Endodermal cell (in vitro differentiated cells): ENCODE results near the gene KCNAB2. TPM values are rescaled to one million over a fixed set of nuclear protein-coding genes. Genes with fewer than 3 reads are reported as not detected.

Experiments used
- DNase-seq: peaks from one replicate; pipeline ENCODE4 v3.0.0-alpha.2; 2017
- H3K27ac ChIP-seq: 2 replicates; pipeline ENCODE4 v1.5.1; 2013; ENCODE audit warnings: mild to moderate bottlenecking, low read depth, low read length, moderate library complexity
- H3K27me3 ChIP-seq: 2 replicates; pipeline ENCODE4 v1.6.1; 2013; ENCODE audit warnings: mild to moderate bottlenecking, low read length, moderate library complexity; ENCODE audit not compliant: insufficient read depth, control insufficient read depth, poor library complexity, severe bottlenecking
- H3K36me3 ChIP-seq: 2 replicates; pipeline ENCODE4 v1.7.0; 2013; ENCODE audit warnings: mild to moderate bottlenecking, low read length, moderate library complexity; ENCODE audit not compliant: control insufficient read depth, insufficient read depth
- H3K4me1 ChIP-seq: one replicate; pipeline ENCODE4 v1.7.0; 2013; ENCODE audit warnings: low read length; ENCODE audit not compliant: control insufficient read depth, insufficient read depth
- H3K4me3 ChIP-seq: 2 replicates; pipeline ENCODE4 v1.5.1; 2013; ENCODE audit warnings: mild to moderate bottlenecking, low read length, moderate library complexity
- H3K9ac ChIP-seq: 2 replicates; pipeline ENCODE4 v1.6.1; 2013; ENCODE audit warnings: mild to moderate bottlenecking, low read length, moderate library complexity; ENCODE audit not compliant: poor library complexity, severe bottlenecking; ENCODE audit errors: extremely low read depth
- H3K9me3 ChIP-seq: 2 replicates; pipeline ENCODE4 v1.6.1; 2013; ENCODE audit warnings: mild to moderate bottlenecking, low read length, moderate library complexity; ENCODE audit not compliant: control insufficient read depth
- H3K27ac Mint-ChIP-seq: 2 replicates; pipeline ENCODE4 v1.8.0; 2020; ENCODE audit warnings: mixed read lengths
- H3K27me3 Mint-ChIP-seq: 2 replicates; pipeline ENCODE4 v1.8.0; 2021; ENCODE audit warnings: mild to moderate bottlenecking, mixed read lengths; ENCODE audit not compliant: insufficient read depth
- H3K36me3 Mint-ChIP-seq: 2 replicates; pipeline ENCODE4 v1.8.0; 2020; ENCODE audit warnings: low read depth, mixed read lengths
- H3K4me1 Mint-ChIP-seq: 2 replicates; pipeline ENCODE4 v1.8.0; 2020; ENCODE audit warnings: mixed read lengths
- H3K4me3 Mint-ChIP-seq: 2 replicates; pipeline ENCODE4 v1.8.0; 2020; ENCODE audit warnings: mild to moderate bottlenecking, moderate library complexity, mixed read lengths
- H3K9me3 Mint-ChIP-seq: 2 replicates; pipeline ENCODE4 v1.8.0; 2020; ENCODE audit warnings: mild to moderate bottlenecking, mixed read lengths
- CTCF ChIP-seq: fragments of 200-600 bp; sonication (generic); conservative IDR thresholded peaks from 2 replicates; pipeline ENCODE4 v1.5.0; 2021; ENCODE audit warnings: antibody characterized with exemption, mild to moderate bottlenecking
- whole genome bisulfite sequencing, 2 experiments: methylation state at CpG; one replicate each; pipeline versions ENCODE4 v1.1.5 to v1.1.7; 2013; ENCODE audit warnings: missing lambda C conversion rate in 2 of 2, mixed read lengths in 1 of 2; ENCODE audit not compliant: insufficient coverage in 1 of 2, insufficient read length in 1 of 2; 5-methylcytosine and 5-hydroxymethylcytosine counted together
- total RNA-seq, 2 donors: library from RNA; stranded (reverse); fragmentation: NEBNext Ultra II Directional in 1 of 2; extraction: Animal tissue kit (Norgen Biotek cat#: 25700) in 1 of 2; gene quantifications; 2 replicates in 1 of 2; 3 replicates in 1 of 2; pipeline ENCODE4 v1.2.1, GENCODE V29; 2021

KCNAB2 gene
- total RNA-seq, 2 donors from 2014 or later = 14.9 to 22.9 TPM

GRCh38 chr1:6027591-6027990 lies 18.1 kb upstream of the KCNAB2 start:
- Mint-ChIP-seq H3K27ac (no peak overlapping the region), H3K9me3 (no peaks in the 10 kb centered on the region), H3K27me3 (no peaks in the 10 kb centered on the region), H3K36me3 (no peaks in the 10 kb centered on the region), H3K4me3 (no peak overlapping the region), H3K4me1 (no peaks in the 10 kb centered on the region)
- Histone ChIP-seq H3K4me1 (no peaks in the 10 kb centered on the region), H3K36me3 (no peaks in the 10 kb centered on the region), H3K4me3 (no peak overlapping the region), H3K27ac (no peak overlapping the region), H3K27me3 (no peaks in the 10 kb centered on the region), H3K9ac (no peak overlapping the region), H3K9me3 (no peaks in the 10 kb centered on the region)
- no peak for DNase-seq
- no peak for TF ChIP-seq CTCF
- 85 to 90% methylated on average over 10 of the region's 10 CpGs for WGBS, 2 experiments

GRCh38 chr1:6028042-6028850 lies 17.4 kb upstream of the KCNAB2 start:
- H3K9me3 Mint-ChIP-seq = no peaks in the 10 kb centered on the region
- WGBS, 2 experiments = 91 to 96% methylated on average over 8 to 19 of the region's 19 CpGs
- no peak overlapping the region for H3K27ac Mint-ChIP-seq

DNA sequence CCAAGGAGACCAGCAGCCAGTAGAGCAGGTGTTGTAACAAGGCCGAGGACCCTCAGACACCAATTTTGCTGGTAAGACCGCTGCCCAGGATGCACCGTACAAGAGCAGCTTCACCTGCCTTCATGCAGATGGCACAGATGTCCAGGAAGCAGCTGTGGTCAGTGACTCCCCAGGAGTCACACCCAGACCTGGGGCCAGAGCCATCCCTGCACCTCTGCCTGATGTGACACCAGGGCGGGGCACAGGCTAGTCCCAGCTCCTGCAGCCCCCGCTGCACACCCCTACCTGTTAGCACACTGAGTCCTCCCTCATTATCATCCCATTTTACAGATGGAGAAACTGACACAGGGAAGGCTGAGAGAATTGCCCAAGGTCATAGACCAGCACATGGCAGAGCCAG lies 16.3 kb upstream of the KCNAB2 start:
- Mint-ChIP-seq H3K4me1 (no peaks in the 10 kb centered on the region), H3K9me3 (no peaks in the 10 kb centered on the region), H3K27me3 (no peaks in the 10 kb centered on the region), H3K27ac (no peak overlapping the region), H3K4me3 (no peak overlapping the region), H3K36me3 (no peaks in the 10 kb centered on the region)
- no peaks in the 10 kb centered on the region for H3K36me3 ChIP-seq
- no peak overlapping the region for H3K27ac ChIP-seq
- no peaks in the 10 kb centered on the region for H3K4me1 ChIP-seq
- no peak for TF ChIP-seq CTCF
- DNase-seq = no peak
- no peak overlapping the region for H3K4me3 ChIP-seq
- no peak overlapping the region for H3K9ac ChIP-seq
- H3K27me3 ChIP-seq = no peaks in the 10 kb centered on the region
- H3K9me3 ChIP-seq = no peaks in the 10 kb centered on the region
- WGBS, 2 experiments = 91 to 93% methylated on average over 2 to 5 of the region's 5 CpGs

More at GRCh38 chr1:6028042-6028850, 17.4 kb upstream of the KCNAB2 start:
- no peaks in the 10 kb centered on the region for H3K27me3 ChIP-seq
- Mint-ChIP-seq H3K27me3 (no peaks in the 10 kb centered on the region), H3K4me3 (no peak overlapping the region), H3K36me3 (no peaks in the 10 kb centered on the region), H3K4me1 (no peaks in the 10 kb centered on the region)
- TF ChIP-seq CTCF = peak; percentile 43
- no peaks in the 10 kb centered on the region for H3K9me3 ChIP-seq
- H3K36me3 ChIP-seq = no peaks in the 10 kb centered on the region
- no peak overlapping the region for H3K9ac ChIP-seq
- DNase-seq = no peak
- no peak overlapping the region for H3K4me3 ChIP-seq
- no peaks in the 10 kb centered on the region for H3K4me1 ChIP-seq
- no peak overlapping the region for H3K27ac ChIP-seq
